Hypothalamus (tissue), 51 donors: ENCODE measurements around the gene CD6.
"Not testable (repeated sequence)": the region's sequence is repeated elsewhere in the genome, so short reads cannot be mapped to it uniquely, and the experiment has no call there.

ENCODE experiments used
- DNase-seq, 51 donors: peaks; one replicate each; lab custom pipeline; 2025; lab: John Stamatoyannopoulos, UW

Gene CD6

DNA sequence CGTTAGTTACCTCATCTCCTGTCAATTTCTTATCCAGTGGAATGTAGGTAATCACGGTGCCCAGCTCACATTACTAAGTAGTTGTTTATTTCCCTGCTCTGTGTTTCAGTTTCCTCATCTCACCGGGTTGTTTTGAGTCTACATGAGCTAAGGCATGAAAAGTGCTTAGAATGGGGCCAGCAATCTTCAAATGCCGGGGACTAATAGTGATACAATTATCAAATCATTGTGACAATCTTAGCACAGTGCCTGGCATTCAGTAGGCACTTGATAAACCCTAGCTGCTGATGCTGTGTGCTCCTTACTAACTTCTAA is 77.5 kb downstream of the CD6 start:
- DNase-seq: no peak

- no peak for DNase-seq
Observed at GRCh38 chr11:61049859-61050258, 78.4 kb downstream of the CD6 start.

DNA sequence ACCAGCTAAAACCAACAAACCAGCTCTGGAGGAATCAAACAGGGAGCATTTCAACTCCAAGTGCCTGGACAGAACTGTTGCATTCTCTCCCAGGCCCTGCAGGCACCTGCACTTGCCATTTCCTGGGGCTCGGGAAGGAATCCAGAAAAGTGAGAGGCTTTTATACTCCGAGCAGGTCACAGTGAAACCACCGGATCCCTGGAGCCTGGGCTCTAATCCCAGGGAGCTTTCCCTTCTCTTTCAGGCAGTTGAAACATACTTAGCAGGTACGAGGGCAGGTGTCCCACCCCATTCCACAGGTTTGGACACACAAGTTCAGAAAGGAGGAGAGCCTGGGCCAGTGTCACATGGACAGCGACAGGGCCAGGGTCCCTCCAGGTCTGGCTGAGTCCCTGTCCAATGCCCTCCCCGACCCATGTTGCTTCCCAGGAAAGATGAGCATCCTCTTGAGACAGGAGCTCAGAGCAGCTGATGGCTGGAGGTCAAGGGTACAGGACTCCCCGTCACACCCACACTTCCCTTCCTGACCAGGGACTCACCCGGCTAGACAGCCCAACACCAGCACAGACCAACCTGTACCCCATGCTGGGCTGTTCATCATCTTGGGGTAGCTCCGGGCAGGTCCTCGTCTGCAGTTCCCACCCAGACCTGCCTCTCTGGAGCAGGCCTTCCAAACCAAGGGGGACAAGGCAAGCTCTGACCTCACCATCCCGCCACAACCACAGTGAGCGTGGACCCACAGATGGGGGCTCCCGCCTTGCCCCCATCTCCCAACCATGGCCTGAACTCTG is 80.9 kb downstream of the CD6 start:
- DNase-seq: no peak

- no peak for DNase-seq
Observed at GRCh38 chr11:61053191-61053590, 81.7 kb downstream of the CD6 start.

DNA sequence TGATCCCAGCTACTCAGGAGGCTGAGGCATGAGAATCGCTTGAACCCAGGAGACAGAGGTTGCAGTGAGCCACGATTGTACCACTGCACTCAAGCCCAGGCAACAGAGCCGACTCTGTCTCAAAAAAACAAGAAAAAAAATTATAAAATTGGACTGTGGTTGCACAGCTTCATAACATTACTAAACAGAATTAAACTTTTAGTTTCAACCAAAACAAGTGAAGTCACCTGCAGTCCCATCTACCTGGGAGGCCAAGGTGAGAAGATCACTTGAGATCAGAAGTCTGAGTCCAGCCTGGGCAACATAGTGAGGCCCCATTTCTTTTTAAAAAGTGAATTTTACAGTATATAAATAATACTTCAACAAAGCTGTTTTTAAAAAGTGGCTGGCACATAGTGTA is 83.0 kb downstream of the CD6 start:
- no peak for DNase-seq

- DNase-seq: no peak
Observed at GRCh38 chr11:61054927-61055562, 83.6 kb downstream of the CD6 start.

GRCh38 chr11:61055776-61056175 is 84.3 kb downstream of the CD6 start:
- no peak for DNase-seq

DNA sequence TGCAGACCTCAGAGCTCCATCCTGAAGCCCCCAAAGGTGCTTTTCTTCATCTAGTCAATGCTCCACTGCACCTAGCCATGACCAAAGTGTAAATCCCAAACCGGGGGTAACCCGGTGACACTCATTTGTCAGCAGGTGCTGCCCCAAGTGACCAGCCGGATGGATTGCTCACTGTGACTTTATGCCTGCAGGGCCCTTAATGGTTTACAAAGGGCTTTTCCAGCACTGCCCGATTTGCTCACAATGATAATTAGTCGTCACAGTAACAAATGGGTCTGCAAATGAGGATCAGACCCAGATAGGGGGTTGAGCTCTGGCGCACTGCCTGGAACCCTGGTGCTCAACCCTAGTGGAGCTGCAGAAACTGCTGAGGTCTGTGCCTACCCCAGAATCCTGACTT is 85.1 kb downstream of the CD6 start:
- DNase-seq: no peak

GRCh38 chr11:61056981-61057380 is 85.5 kb downstream of the CD6 start:
- no peak for DNase-seq

GRCh38 chr11:61057615-61058014 is 86.1 kb downstream of the CD6 start:
- DNase-seq: no peak

DNA sequence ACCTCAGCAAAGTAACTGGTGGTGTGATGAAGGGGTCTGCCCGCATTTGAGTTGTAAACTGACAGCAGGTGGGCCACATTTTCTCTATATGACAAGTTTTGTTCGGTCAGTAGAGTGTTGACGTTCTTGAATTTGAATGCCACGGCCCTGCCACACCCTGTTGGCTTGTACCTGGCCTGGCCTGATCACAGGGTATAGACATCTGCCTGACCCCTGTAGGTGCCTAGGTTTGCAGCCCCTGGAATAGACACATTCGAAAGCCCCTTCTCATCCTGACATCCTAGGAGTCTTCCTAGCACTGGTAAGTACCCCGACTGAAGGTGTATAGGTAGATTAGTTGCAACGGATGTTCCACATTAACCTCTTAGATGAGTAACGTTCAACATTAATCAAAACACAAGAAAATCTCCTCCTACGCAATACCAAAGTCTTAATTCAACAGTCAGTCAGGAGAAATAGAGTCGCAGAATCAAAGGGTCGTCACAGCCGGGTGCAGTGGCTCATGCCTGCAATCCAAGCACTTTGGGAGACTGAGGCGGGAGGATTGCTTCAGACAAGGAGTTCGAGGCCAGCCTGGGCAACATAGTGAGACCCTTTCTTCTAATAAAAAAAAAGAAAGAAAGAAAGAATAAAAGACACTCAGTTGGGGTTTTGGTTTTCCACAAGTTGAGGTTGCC is 87.2 kb downstream of the CD6 start:
- DNase-seq: no peak

DNA sequence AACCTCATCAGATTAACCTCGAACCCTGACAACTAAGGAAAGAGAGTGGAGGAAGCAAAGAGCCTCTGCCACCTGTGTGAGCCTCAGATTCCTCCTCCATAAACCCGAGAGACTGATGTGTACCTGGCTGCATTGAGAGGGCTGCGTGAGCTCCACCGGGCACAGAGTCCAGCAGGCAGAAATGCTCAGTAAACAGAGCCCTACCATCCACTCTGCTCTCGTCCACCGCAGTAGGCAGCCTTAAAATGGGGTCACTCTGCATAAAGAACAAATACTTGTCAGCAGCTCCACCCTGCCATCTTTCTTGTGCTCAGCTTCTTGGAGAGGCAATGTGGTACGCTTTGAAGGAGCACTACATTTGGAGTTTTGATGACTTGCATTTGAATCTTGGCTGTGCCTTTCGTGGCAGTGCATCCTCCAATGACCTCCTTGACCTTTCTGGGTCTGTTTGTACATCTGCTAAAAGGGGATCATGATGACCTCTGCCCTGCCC is 87.8 kb downstream of the CD6 start:
- DNase-seq: no peak

DNA sequence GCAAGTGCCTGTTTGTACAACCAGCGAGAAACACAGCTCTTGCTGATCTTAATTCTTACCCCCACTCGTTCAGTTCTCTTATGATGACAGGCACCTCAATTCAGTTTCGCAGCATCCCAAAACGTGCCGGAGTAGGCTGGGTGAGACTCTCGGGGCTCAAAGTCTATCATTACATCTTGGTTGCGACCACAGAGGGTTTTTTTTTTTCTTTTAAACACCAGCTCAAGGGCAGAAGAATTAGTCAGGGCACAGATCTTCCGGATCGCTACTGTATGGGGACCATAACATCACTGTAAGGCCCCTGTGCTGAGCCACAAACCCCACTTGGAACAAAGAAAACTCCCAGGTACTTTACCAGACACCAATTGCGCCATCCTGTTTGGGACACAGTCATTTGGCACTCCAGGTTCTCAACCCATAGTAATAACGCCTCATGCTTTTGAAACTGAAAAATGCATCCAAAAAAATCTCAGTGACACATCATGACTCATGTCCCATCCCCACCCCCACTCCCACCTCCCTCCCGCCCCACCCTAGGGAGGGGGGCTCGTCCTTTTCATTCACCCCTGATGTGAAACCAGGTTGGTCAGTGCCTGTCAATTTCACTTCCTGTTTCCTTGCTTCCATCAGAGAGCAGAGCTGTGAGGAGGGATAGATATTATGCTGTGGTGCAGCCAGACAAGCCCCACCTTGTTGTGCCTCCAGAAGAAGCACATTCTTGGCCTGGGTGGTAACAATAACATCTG is 89.8 kb downstream of the CD6 start:
- no peak for DNase-seq

GRCh38 chr11:61062181-61062930 is 90.9 kb downstream of the CD6 start:
- no peak for DNase-seq

DNA sequence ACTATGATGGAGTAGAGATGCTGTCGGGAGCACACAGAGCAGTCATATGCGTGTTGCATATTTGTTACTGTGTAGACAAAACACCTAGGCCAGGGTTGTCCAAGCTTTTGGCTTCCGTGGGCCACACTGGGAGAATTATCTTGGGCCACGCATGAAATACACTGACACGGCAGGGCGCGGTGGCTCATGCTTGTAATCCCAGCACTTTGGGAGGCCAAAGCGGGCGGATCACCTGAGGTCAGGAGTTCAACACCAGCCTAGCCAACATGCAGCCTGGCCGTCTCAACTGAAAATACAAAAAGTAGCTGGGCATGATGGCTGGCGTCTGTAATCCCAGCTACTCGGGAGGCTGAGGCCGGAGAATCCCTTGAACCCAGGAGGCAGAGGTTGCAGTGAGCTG is 93.8 kb downstream of the CD6 start:
- DNase-seq: not testable (repeated sequence)

GRCh38 chr11:61065955-61066638 is 94.6 kb downstream of the CD6 start:
- DNase-seq: no peak

DNA sequence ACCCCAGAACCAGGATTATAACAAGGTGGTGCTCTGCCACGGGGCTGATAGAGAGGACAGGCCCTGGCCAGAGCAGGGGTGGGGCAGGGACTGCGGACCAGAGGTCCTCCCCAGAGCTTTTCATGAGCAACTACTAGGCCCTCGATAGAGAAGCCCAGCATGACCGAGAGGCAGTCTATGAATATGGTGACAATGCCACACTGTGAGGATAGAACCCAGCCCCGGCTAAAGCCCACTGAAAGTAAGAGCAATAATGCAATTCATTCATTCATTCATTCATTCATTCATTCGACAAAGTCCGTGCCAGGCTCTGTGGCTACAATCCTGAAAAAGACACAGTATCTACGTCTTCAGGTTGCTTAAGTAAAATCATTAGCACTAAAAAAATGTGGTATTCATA is 95.2 kb downstream of the CD6 start:
- DNase-seq: no peak

GRCh38 chr11:61067782-61068446 is 96.4 kb downstream of the CD6 start:
- DNase-seq: no peak

GRCh38 chr11:61068581-61068980 is 97.1 kb downstream of the CD6 start:
- DNase-seq: no peak
